NCI-H146 treated with DMSO at 0.1 percent for 48 hours (cell line): ENCODE data around the gene TLE6.
"Not testable (repeated sequence)": the region's sequence is repeated elsewhere in the genome, so short reads cannot be mapped to it uniquely, and the experiment has no call there.

ENCODE experiments used
- DNase-seq: peaks from one replicate; lab custom pipeline; 2025; ENCODE audit not compliant: unreplicated experiment; lab: John Stamatoyannopoulos, UW

The TLE6 gene

DNA sequence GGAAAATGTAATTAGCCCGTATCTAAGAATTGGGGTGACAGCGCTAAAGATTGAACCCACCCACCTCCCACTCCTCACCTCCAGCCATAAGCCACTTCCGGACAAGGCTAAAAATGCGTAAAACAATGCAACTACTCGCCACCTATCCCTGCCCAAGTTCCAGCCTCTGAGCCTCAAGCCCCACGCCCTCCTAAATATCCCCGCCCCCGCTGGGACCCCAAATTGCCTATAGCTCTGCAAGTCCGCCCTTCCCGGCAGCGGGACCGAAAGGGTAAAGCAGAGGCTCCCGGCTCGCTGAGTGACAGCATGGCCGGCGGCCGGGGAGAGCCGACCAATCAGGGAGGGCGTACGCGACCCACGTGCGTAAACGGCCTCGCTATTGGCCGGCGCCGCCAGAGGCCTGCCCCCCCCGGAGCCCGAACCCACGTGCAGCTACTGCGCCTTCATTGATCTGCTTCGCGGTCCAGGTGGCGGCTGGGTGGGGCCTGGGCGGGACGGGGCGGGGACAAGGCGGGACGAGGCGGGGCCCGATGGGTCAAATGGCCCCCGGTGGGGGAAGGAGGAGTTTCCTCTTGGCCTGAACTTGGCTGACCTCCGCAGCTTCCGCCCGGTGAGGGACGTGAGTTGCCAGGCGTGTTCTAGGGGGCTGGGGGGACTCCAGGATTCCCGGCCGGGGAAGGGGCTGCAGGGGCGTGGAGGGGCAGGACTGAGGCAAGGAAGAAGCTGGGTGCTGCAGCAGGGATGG, at the start of gene TLE6:
TSS of gene TLE6 (plus strand) at position 564 of the 745 bp plus-strand sequence. CDS start 670 bp downstream, outside the sequence.
- peak; percentile 74 for DNase-seq

DNA sequence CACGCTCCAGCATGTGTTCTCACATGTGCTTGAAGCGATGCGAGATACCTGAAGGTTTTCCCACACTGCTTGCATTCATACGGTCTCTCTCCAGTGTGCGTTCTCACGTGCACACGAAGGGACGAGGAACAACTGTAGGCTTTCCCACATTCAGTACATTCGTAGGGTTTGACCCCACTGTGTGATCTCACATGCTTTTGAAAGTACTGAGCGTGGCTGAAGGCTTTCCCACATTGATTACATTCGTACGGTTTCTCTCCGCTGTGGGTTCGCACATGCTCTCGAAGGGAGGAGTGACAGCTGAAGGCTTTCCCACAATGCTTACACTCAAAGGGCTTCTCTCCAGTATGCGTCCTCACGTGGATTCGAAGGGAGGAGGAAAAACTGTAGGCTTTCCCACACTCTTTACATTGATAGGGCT, 43.9 kb upstream of the TLE6 start:
- DNase-seq = no peak

DNA sequence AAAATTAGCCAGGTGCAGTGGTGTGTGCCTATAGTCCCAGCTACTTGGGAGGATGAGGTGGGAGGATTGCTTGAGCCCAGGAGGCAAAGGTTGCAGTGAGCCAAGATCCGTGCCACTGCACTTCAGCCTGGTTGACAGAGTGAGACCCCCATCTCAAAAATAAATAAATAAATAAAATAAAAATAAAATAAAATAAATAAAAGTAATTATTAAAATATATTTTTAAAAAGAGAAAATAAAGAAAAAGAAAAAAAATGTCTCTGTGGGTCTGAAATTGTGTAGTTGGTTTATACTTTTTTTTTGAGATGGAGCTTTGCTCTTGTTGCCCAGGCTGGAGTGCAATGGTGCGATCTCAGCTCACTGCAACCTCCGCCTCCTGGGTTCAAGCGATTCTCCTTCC, 41.5 kb upstream of the TLE6 start:
- DNase-seq = not testable (repeated sequence)

DNA sequence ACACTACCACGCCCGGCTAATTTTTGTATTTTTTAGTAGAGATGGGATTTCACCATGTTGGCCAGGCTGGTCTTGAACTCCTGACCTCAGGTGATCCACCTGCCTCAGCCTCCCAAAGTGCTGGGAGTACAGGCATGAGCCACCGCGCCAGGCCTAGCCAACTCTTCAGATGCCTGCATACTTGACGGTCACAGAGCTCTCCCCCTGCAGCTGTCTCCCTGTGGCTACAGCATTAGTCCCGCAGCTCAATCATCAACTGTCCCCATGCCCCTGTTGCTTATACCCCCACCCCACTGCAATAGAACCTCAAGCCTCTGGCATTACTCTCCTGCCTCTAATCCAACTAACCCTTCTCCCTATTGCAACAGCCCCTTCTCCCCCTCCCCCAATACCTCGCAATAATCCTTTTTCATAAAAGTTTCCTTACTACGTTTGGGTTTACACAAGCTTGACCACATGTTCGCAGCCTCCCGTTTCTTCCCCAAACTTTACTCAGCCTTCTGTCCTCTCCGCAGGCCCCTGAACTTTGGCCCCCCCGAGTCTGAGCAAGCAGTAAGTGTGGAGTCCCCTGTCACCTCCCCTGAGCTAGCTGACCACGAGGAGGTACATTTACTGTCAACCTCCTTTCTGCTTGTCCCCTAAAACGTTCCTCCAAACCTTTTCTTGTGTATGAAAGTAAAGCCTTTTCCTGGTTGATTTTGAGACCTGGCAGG, 34.3 kb upstream of the TLE6 start:
- DNase-seq = no peak

DNA sequence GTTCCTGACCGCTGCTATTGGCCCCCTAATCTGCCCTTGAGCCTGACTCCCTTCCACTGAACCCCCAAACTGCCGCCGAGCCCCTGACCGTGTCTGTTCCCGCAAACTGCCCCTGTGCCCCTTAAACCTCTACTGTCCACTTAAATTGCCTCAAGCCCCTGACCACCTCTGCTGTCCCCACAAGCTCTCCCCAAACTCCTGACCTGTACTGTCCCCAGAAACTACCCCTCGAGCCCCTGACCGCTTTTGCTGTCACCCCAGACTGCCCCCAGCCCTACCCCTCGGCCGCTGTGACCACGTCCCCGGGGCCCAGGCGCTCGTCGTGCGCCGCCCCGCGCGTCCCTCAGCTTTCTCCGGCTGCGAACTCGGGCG, 33.0 kb upstream of the TLE6 start:
- no peak for DNase-seq

DNA sequence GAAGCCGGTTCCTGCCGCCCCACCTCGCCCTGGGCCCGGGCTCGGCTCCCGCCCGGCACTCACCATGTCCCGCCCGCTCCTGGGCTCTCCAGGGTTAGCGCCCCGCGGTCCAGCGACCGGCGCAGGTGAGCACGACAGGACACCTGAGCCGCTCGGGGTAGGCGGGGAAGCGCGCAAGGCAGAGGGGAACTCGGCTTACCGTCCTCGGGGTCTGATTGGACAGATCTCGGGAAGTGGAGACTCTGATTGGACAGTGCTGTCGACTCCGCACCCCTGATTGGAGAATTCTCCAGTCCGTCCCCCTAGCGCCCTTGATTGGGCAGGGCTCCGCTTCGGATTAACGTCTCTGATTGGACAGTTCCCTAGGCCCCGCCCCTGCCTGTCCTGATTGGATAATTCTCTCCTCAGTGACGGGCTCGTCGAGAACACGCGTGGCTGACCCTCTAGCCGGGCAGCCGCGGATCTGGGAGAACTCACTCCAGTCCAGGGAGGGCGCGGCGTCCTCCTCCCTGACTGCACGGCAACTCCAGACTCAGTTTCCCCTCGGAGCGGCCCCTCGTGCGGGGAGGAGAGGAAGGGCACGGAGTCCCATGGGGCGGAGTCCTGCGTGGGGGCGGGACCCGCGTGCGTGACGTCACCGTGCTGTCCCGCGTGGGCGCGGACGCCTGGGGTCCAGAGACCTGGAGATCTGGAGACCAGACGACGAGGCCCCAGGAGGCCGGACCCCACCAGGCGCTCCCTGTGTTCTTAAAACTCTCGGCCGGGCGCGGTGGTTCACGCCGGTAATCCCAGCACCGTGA, 32.4 kb upstream of the TLE6 start, which contains the start of gene ZNF77:
TSS of gene ZNF77 (minus strand) at position 197 of the 800 bp plus-strand sequence. CDS start at position 66, 131 bp downstream.
- peak; percentile 94 for DNase-seq

DNA sequence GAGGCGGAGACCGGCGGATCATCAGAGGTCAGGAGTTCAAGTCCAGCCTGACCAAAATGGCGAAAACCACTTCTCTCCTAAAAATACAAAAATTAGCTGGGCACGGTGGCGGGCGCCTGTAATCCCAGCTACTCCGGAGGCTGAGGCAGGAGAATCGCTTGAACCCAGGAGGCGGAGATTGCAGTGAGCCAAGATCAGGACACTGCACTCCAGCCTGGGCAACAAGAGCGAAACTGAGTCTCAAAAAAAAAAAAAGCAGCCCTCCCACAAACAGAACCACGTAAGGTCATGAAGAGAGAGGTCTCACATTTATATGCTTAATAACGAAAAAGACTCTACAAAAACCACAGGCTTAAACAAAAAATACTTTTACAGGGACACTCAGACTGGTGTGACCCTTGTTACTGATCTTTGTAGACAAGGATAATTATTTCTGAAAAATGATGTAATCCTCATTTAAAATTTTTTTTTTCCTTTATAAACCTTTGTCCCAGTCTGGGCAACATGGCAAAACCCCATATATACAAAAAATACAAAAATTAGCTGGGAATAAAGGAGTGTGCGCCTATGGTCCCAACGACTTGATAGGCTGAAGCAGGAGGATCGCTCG, 31.7 kb upstream of the TLE6 start:
- no peak for DNase-seq

DNA sequence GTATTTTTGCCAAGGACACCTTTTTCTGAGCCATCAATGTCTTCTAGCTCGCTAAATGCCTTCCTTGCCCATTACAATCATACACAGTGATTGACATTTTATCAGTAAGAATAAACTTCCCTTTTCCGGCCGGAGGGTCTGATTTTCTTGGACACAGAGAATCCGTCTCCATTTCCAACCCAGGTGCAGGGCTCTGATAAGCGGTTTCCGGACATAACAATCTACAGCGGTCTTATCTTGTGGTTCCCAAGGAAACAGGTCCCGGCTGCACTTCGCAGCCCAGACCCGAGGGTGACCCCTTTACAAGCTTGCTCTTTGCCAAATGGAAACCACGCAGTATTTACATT, 27.5 kb upstream of the TLE6 start:
- peak; percentile 46 for DNase-seq

DNA sequence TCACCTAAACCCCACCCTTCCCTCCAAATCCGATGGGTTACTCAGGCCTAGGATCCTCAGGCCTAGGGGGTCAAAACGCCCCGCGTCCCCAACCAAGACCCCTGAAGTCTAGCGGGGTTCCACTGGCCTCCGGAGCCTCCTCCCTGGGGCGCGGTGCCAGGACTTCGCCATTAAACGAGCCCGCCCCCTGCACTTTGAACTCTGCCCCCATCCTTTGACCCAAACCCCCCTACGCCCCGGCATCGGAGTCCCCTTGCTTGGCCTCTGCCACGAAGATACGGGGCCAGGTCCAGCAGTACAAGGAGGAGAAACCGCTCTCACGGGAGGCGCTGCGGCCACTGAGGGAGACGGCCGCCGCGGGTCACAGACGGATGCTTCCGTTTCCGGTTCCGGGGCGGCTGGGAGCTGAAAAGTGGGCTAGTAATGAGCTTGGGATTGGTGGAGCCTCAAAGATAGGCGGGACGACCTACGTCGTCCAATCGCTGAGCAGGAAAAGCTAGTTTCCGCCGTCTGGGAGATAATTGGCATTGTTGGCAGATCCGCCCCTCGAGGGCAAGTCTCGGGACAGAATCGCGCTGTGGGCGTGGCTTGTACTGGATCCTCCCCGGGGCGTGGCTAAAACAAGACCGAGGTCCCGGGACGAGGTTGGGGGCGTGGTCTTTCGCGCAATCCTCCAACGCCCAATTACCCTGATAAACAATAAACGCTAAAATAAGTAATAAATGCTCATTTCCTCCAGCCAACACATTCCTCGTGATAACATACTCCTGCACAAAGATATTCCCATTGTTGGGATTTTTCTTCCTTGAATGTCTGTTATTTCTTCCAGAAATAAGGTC, 26.9 kb upstream of the TLE6 start:
- DNase-seq = peak; percentile 92

DNA sequence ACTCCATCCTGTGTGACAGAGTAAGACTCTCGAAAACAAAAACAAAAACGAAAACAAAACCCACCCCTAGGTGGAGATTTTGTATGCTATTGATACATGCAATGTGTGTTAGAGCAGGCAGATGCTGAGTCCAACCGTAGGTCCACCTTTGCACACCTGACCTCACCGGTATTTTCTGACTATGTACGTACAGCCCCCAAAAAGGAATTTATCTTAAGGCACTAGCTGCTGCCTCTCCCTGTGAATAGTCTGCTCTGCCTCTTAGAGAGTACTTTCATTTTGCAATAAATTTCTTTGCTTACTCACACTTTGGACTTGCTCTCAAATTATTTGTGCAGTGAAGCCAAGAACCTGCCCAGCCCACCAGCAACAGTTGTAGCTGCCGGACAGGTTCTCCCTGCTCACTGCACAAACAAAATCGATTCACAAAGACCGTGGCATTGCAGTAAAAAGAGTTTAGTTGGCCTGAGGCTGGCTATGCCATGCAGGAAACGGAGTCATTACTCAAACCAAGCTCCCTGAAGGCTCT, 24.3 kb upstream of the TLE6 start:
- DNase-seq = no peak

DNA sequence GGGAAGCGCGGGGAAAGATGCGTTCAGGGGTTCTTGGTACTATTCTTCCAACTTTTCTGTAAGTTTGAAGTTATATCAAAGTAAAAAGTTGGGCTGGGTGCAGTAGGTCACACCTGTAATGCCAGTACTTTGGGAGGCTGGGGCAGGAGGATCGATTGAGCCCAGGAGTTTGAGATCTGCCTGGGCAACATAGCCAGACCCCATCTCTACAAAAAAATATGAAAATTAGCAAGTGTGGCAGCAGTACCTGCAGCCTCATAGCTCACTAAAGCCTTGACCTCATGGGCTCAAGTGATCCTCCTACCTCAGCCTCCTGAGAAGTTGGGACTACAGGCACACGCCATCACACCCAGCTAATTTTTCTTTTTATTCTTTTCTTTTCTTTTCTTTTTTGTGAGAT, 20.2 kb upstream of the TLE6 start:
- DNase-seq = no peak

DNA sequence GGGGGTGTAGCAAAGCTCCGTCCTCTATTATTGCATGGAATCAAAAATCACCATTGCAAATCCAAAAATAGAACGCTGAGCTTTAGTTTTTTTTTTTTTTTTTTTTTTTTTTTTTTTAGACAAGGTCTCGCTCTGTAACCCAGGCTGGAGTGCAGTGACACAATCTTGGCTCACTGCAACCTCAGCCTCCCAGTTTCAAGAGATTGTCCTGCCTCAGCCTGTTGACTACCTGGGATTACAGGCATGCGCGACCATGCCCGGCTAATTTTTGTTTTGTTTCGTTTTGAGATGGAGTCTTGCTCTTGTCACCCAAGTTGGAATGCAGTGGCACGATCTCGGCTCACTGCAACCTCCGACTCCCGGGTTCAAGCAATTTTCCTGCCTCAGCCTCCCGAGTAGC, 17.2 kb upstream of the TLE6 start:
- DNase-seq = no peak

DNA sequence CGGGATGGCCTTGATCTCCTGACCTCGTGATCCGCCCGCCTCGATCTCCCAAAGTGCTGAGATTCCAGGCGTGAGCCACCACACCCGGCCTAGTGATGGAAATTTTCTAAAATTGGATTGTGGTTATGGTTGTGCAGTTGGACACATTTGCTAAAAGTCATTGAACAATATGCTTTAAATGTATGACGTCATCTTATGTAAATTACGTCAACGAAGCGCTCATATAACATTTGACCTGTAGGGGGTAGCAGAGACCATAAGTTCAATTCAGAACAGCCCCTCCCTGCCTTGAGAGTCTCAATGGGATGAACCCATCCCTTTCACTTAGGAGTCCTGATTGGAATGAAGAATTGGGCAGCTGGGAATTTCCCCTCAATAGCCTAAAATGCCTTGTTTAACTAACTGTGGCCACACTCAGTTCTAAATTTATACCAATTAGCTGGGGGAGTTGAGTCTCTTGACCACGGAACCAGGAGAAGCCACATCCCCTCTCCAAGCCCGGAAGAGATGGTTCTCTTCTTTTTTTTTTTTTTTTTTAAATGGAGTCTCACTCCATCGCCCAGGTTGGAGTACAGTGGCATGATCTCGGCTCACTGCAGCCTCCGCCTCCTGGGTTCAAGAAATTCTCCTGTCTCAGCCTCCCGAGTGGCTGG, 15.2 kb upstream of the TLE6 start:
- peak; percentile 61 for DNase-seq

DNA sequence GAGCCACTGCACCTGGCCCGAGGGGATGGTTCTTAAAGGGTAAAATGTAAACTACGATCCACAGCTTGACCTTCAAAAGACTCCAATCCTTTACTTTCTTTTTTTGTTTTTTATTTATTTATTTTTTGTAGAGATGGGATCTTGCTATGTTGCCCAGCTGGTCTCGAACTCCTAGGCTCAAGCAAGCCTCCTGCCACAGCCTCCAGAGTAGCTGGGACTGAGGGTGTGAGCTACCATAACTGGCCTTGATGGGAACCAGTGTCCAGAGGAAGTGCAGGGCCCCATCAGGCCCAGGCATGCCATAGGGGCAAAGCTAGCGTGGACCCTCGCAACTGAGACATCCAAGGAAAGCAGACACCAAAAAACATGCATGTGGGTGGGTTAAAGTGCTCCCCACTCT, 14.2 kb upstream of the TLE6 start:
- DNase-seq = no peak

DNA sequence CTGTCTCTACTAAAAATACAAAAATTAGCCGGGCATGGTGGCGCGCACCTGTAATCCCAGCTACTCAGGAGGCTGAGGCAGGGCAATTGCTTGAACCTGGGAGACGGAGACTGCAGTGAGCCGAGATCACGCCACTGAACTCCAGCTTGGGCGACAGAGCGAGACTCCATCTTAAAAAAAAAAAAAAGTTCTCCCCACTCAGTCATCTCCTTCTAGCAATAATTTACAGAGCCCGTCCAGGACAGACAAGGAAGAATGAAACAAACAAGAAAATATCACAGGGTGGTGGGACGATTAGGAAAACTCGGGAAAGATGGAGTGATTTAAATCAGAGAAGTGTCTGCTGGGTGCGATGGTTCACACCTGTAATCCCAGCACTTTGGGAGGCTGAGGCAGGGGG, 13.7 kb upstream of the TLE6 start:
- DNase-seq = not testable (repeated sequence)

DNA sequence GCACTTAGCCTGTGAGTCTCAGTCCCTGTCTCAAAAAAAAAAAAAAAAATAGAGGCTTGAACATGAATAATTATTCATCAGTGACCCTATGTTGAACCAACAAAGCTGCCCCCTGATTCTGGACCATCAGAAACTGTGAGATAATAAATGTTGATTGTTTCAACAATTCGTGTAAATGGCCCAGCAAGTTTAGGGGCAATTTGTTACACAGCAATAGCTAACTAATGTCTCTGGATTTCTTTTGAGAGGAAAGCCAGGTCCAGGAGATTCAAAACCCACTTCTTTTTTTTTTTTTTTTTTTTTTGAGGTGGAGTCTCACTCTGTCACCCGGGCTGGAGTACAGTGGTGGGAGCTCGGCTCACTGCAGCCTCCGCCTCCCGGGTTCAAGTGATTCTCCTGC, 12.5 kb upstream of the TLE6 start:
- no peak for DNase-seq

DNA sequence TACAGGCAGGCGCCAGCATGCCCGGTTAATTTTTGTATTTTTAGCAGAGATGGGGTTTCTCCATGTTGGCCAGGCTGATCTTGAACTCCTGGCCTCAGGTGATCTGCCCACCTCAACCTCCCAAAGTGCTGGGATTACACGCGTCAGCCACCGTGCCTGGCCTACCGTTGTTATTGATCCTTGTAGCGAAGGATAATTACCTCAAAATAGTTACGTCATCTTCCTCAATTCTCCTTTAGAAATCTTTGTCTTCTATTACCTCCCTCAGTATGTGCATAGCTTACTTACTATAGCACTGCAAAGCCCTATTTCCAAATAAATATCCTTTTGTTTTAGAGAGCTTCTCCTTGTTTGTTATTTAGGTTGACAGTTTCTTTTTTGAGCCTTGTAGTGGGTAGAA, 9.4 kb upstream of the TLE6 start:
- no peak for DNase-seq

DNA sequence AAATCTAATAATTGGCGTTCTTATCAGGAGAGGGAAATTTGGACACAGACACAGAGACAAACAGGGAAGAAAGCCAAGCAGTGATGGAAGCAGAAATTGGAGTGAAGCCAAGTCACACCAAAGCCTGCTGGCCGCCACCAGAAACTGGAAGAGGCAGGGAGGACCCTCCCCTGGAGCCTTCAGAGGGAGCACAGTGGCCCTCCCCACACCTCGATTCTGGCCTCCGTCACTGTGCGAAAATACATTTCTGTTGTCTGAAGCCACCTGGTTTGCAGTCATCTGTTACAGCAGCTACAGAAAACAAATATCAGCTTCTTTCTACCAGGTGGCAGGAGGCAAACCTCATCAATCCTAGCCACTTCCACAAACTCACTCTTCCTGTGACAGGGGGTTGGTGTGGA, 8.3 kb upstream of the TLE6 start:
- peak; percentile 51 for DNase-seq

DNA sequence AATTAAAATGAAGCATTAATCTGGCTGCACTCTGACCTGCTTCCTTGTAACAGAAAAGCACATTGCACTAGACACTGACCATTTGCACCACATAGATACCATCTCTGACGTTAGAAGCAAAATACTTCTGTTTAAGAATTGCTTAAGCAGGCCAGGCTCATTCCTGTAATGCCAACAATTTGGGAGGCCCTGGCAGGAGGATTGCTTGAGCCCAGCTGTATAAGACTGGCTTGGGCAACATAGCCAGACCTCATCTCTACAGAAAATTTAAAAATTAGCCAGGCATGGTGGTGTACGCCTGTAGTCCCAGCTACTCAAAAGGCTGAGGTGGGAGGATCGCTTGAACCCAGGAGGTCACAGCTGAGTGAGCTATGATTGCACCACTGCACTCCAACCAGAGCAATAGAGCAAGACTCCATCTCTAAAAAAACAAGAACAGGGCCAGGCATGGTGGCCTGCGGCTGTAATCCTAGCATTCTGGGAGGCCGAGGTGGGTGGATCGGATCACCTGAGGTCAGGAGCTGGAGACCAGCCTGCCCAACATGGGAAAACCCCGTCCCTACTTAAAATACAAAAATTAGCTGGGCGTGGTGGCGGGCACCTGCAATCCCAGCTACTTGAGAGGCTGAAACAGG, 7.0 kb upstream of the TLE6 start:
- no peak for DNase-seq
